AG09319 (cell line): Measurements from ENCODE around the gene FH.

ENCODE experiments used
- DNase-seq: peaks from one replicate; pipeline ENCODE4 v3.0.0-alpha.2; 2010; ENCODE audit warnings: low read depth; ENCODE audit errors: extremely low read depth
- CTCF ChIP-seq: IDR thresholded peaks from 2 replicates; pipeline ENCODE4 v1.5.1; 2011; ENCODE audit warnings: low read depth, mild to moderate bottlenecking, inconsistent platforms, low read length, moderate library complexity

The FH gene

GRCh38 chr1:241459186-241459802, 60.3 kb downstream of the FH start:
- TF ChIP-seq CTCF = no peak
- DNase-seq = no peak

GRCh38 chr1:241457421-241457820, 62.1 kb downstream of the FH start:
- TF ChIP-seq CTCF = no peak
- DNase-seq = no peak

GRCh38 chr1:241456743-241457142, 62.8 kb downstream of the FH start:
- no peak for TF ChIP-seq CTCF
- DNase-seq = no peak

GRCh38 chr1:241453732-241454131, 65.8 kb downstream of the FH start:
- no peak for DNase-seq
- no peak for TF ChIP-seq CTCF

- no peak for DNase-seq
- TF ChIP-seq CTCF = no peak
These were observed 67.6 kb downstream of the FH start for GRCh38 chr1:241451956-241452355.
